ENCODE results near the gene LIN7A.

LIN7A gene

GRCh38 chr12:80807640-80808288 lies 130.0 kb downstream of the LIN7A start:
- Histone ChIP-seq H4K20me1 (ENCODE audit: insufficient read depth, low read length, poor library complexity, severe bottlenecking) (no peaks in the 10 kb centered on the region), H3K79me2 (ENCODE audit: insufficient read depth, low read length) (no peaks in the 10 kb centered on the region), H3K9me3 (ENCODE audit: insufficient read depth, low read depth, low read length) (no peaks in the 10 kb centered on the region), H3K9me2 (replicated peaks; ENCODE audit: low read depth, low read length) (no peaks in the 10 kb centered on the region), H3K36me3 (ENCODE audit: insufficient read depth, low read length) (no peaks in the 10 kb centered on the region), H3F3A (ENCODE audit: low read depth) (no peaks in the 10 kb centered on the region), H3K4me1 (ENCODE audit: insufficient read depth, low read length, poor library complexity, severe bottlenecking) (no peaks in the 10 kb centered on the region), H3K4me3 (ENCODE audit: low read length, poor library complexity, severe bottlenecking) (no peak overlapping the region), H3K9ac (ENCODE audit: low read depth, low read length, poor library complexity, severe bottlenecking) (no peak overlapping the region), H3K27me3 (ENCODE audit: insufficient read depth, low read length, poor library complexity, severe bottlenecking) (no peaks in the 10 kb centered on the region), H2AFZ (ENCODE audit: low read length) (no peak overlapping the region), H3K4me2 (ENCODE audit: low read depth, low read length, poor library complexity, severe bottlenecking) (no peak overlapping the region)
- no peak for TF ChIP-seq CTCF (conservative IDR thresholded peaks at IDR 0.05; ENCODE audit: low read length)
- no peak for TF ChIP-seq EZH2phosphoT487 (IDR thresholded peaks at IDR 0.05; ENCODE audit: borderline replicate concordance)

- no peaks in the 10 kb centered on the region for H3K9me3 ChIP-seq (ENCODE audit: insufficient read depth, low read depth, low read length)
- no peak overlapping the region for H3K9ac ChIP-seq (ENCODE audit: low read depth, low read length, poor library complexity, severe bottlenecking)
- H3K4me1 ChIP-seq (ENCODE audit: insufficient read depth, low read length, poor library complexity, severe bottlenecking), result no peaks in the 10 kb centered on the region
- no peaks in the 10 kb centered on the region for H4K20me1 ChIP-seq (ENCODE audit: insufficient read depth, low read length, poor library complexity, severe bottlenecking)
- TF ChIP-seq CTCF (conservative IDR thresholded peaks at IDR 0.05; ENCODE audit: low read length), result no peak
- no peak for TF ChIP-seq EZH2phosphoT487 (IDR thresholded peaks at IDR 0.05; ENCODE audit: borderline replicate concordance)
- H3K9me2 ChIP-seq (replicated peaks; ENCODE audit: low read depth, low read length), result no peaks in the 10 kb centered on the region
- no peak overlapping the region for H3K4me3 ChIP-seq (ENCODE audit: low read length, poor library complexity, severe bottlenecking)
- H3K4me2 ChIP-seq (ENCODE audit: low read depth, low read length, poor library complexity, severe bottlenecking), result no peak overlapping the region
- no peak overlapping the region for H2AFZ ChIP-seq (ENCODE audit: low read length)
- H3K79me2 ChIP-seq (ENCODE audit: insufficient read depth, low read length), result no peaks in the 10 kb centered on the region
- no peaks in the 10 kb centered on the region for H3K36me3 ChIP-seq (ENCODE audit: insufficient read depth, low read length)
- no peaks in the 10 kb centered on the region for H3K27me3 ChIP-seq (ENCODE audit: insufficient read depth, low read length, poor library complexity, severe bottlenecking)
- no peaks in the 10 kb centered on the region for H3F3A ChIP-seq (ENCODE audit: low read depth)
Measured at GRCh38 chr12:80805106-80805505, 132.6 kb downstream of the LIN7A start.

- H3K27me3 ChIP-seq (ENCODE audit: insufficient read depth, low read length, poor library complexity, severe bottlenecking), result no peaks in the 10 kb centered on the region
- H4K20me1 ChIP-seq (ENCODE audit: insufficient read depth, low read length, poor library complexity, severe bottlenecking), result no peaks in the 10 kb centered on the region
- H3K79me2 ChIP-seq (ENCODE audit: insufficient read depth, low read length), result no peaks in the 10 kb centered on the region
- H3K9me2 ChIP-seq (replicated peaks; ENCODE audit: low read depth, low read length), result no peaks in the 10 kb centered on the region
- no peak overlapping the region for H3K9ac ChIP-seq (ENCODE audit: low read depth, low read length, poor library complexity, severe bottlenecking)
- TF ChIP-seq EZH2phosphoT487 (IDR thresholded peaks at IDR 0.05; ENCODE audit: borderline replicate concordance), result no peak
- no peak for TF ChIP-seq CTCF (conservative IDR thresholded peaks at IDR 0.05; ENCODE audit: low read length)
- no peak overlapping the region for H3K4me3 ChIP-seq (ENCODE audit: low read length, poor library complexity, severe bottlenecking)
- H3K9me3 ChIP-seq (ENCODE audit: insufficient read depth, low read depth, low read length), result no peaks in the 10 kb centered on the region
- H3K4me2 ChIP-seq (ENCODE audit: low read depth, low read length, poor library complexity, severe bottlenecking), result no peak overlapping the region
- H3K36me3 ChIP-seq (ENCODE audit: insufficient read depth, low read length), result no peaks in the 10 kb centered on the region
- no peaks in the 10 kb centered on the region for H3F3A ChIP-seq (ENCODE audit: low read depth)
- H3K4me1 ChIP-seq (ENCODE audit: insufficient read depth, low read length, poor library complexity, severe bottlenecking), result no peaks in the 10 kb centered on the region
- no peak overlapping the region for H2AFZ ChIP-seq (ENCODE audit: low read length)
Measured at GRCh38 chr12:80802652-80803400, 134.9 kb downstream of the LIN7A start.
